ENCODE measurements around the gene AP4B1. TPM values are rescaled to one million over a fixed set of nuclear protein-coding genes. Genes with fewer than 3 reads are reported as not detected.

AP4B1 gene
- total RNA-seq, 4 donors from 2014 or later, result 2.8 to 47.8 (median 18.5) TPM

DNA sequence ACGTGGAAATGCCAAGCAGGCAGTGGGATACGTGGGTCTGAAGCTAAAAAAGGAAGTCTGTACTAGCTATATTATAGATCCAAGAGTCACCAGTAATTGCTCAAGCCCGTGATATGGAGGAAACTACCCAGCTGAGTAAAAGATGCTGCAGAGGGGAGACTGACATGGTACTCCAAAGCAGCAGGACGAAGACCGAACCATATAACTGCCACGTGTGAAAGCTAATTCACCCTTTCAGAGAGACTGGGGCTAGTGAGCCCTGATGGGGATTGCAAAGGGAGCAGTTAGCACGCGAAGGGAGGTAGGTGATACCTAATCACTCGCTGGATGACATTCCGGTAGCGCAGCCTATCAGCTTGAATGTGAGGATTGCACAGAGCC is 316 bp downstream of the AP4B1 start:
- peaks cover 4 to 9% of the 10 kb centered on the region in 2 donors for H3K4me1 ChIP-seq
- no peaks in the 10 kb centered on the region for H3K9me3 ChIP-seq
- H3K4me3 ChIP-seq, result peak overlapping the region; percentile 59 to 95
- TF ChIP-seq, protein P1, sequence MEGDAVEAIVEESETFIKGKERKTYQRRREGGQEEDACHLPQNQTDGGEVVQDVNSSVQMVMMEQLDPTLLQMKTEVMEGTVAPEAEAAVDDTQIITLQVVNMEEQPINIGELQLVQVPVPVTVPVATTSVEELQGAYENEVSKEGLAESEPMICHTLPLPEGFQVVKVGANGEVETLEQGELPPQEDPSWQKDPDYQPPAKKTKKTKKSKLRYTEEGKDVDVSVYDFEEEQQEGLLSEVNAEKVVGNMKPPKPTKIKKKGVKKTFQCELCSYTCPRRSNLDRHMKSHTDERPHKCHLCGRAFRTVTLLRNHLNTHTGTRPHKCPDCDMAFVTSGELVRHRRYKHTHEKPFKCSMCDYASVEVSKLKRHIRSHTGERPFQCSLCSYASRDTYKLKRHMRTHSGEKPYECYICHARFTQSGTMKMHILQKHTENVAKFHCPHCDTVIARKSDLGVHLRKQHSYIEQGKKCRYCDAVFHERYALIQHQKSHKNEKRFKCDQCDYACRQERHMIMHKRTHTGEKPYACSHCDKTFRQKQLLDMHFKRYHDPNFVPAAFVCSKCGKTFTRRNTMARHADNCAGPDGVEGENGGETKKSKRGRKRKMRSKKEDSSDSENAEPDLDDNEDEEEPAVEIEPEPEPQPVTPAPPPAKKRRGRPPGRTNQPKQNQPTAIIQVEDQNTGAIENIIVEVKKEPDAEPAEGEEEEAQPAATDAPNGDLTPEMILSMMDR (IDR thresholded peaks at IDR 0.05), result no peak
- no peak for TF ChIP-seq POLR2A (IDR thresholded peaks at IDR 0.05)
- intact Hi-C loops (cut with DNase I; ENCODE audit: low total_unique reads), result no loop called here
- no peak for DNase-seq
- no peaks in the 10 kb centered on the region for H3K36me3 ChIP-seq
- no peaks in the 10 kb centered on the region for H3K27me3 ChIP-seq
- H3K27ac ChIP-seq, result peak overlapping the region; percentile 88 to 90

DNA sequence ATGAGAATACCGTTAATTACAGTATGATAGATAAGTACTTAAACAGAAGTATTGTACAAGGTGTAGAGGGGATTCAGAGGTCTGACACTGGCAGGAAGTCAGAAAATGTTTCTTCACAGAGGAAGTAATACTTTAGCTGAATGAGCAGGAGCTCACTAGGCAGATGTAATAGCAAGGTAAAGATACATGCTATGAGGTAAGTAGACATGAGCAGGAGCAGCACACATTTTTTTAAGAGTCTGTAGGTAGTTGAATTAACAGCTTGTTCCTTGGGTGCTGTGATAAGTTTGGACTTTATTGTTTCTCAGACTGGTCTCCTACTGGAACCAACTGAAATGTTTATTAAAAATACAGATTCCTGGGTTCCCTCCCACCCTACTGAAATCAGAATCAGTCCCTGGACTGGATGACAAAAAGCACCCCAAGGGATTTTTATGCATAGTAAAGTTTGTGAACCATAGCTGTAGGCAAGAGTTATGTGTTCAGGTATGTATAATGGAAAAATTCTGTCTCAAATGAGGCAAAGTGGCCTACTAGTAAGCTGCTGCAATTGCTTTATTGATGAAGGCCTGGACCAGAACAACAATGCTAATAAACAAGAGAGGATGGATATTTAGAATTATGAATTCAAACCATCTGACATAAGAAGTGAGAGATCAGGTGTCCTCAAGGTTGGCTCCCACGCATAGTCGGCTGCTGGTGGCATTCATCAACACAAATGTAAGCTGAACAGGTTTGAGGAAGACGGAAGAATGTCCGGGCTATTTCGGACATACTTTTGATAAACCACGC is 902 bp downstream of the AP4B1 start:
- Histone ChIP-seq H3K4me1 (peaks cover 4 to 9% of the 10 kb centered on the region in 2 donors), H3K36me3 (no peaks in the 10 kb centered on the region), H3K9me3 (no peaks in the 10 kb centered on the region), H3K27me3 (no peaks in the 10 kb centered on the region), H3K27ac (peak overlapping the region; percentile 88 to 90), H3K4me3 (peak overlapping the region; percentile 59 to 95)
- DNase-seq, result no peak
- TF ChIP-seq, protein P1 (IDR thresholded peaks at IDR 0.05), result no peak
- TF ChIP-seq POLR2A (IDR thresholded peaks at IDR 0.05), result no peak
- intact Hi-C loops (cut with DNase I; ENCODE audit: low total_unique reads), result no loop called here

DNA sequence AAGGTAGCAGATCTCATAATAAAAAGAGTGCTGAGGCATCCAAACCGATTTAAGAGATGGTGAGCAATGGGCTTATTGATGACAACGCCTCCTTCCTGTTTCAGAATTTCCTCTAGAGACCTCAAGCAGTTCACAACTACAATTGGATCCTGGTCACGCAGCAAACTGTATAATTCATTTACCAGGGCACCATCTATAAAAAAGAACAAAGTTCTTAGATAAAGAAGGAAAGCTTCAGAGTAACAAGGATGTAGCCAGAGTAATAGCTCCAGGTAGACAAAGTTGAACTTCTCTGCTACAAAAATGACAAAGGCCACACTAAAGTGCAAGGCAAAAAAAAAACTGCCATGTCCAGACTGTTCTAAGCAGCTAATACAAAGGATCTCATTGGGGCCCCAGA is 3.4 kb downstream of the AP4B1 start:
- Histone ChIP-seq H3K36me3 (no peaks in the 10 kb centered on the region), H3K4me1 (peaks cover 4 to 9% of the 10 kb centered on the region in 2 donors), H3K4me3 (no peak overlapping the region), H3K27me3 (no peaks in the 10 kb centered on the region), H3K9me3 (no peaks in the 10 kb centered on the region), H3K27ac (no peak overlapping the region)
- no peak for DNase-seq
- intact Hi-C loops (cut with DNase I; ENCODE audit: low total_unique reads), result no loop called here
- no peak for TF ChIP-seq POLR2A (IDR thresholded peaks at IDR 0.05)
- TF ChIP-seq, protein P1 (IDR thresholded peaks at IDR 0.05), result no peak

DNA sequence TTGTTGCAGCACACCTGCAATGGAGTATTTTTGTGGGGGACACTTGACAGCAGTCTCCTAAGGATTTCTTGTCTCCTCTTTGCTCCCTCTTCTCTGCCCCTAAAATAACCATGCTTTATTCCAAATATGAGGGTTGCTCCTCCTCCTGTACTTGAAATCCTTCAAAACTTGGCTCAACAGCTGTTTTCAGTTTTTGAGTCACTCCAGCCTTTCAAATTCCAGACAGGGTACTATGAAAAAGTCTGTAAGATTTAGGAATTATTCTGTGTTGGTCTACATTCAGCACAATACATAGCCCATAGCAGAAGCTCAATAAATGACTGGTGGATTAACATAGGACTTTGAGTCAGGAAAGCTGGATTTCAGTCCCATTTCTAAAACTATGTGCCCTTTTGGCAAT is 5.5 kb downstream of the AP4B1 start:
- DNase-seq, result no peak
- Histone ChIP-seq H3K36me3 (no peaks in the 10 kb centered on the region), H3K9me3 (no peaks in the 10 kb centered on the region), H3K27me3 (no peaks in the 10 kb centered on the region), H3K4me3 (no peak overlapping the region), H3K27ac (peak overlapping the region; percentile 4 to 19), H3K4me1 (peaks cover 4 to 9% of the 10 kb centered on the region in 2 donors)
- intact Hi-C loops (cut with DNase I; ENCODE audit: low total_unique reads), result no loop called here
- TF ChIP-seq, protein P1 (IDR thresholded peaks at IDR 0.05), result no peak
- no peak for TF ChIP-seq POLR2A (IDR thresholded peaks at IDR 0.05)

DNA sequence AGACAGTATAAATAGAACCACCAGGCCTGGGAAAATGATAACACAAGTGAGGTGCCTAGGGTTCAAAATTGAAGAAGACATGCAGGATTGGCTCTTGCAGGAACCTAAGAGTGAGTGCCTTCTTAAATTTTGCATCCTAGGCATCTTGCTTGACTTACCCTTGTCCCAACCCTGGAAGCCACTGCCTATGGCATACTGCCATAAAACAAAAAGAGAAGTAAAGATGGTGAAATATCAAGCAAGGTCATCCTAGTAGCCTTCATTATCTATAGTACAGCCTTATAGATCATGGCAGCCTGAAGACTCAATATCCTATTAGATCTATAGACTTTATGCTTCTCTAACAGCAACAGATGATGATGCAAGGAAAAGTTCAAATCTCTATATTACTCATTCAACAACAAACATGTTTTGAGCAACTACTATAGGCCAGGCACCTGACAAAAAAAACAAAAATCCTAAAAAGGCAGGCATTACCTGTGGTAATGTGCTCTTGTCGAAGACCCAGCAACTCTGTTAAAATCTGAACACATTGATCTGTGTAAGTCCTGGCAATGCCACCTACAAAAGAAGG is 6.3 kb downstream of the AP4B1 start:
- peaks cover 2% of the 10 kb centered on the region in 2 donors for H3K4me1 ChIP-seq
- H3K36me3 ChIP-seq, result no peaks in the 10 kb centered on the region
- no peaks in the 10 kb centered on the region for H3K9me3 ChIP-seq
- TF ChIP-seq POLR2A (IDR thresholded peaks at IDR 0.05), result no peak
- TF ChIP-seq, protein P1 (IDR thresholded peaks at IDR 0.05), result no peak
- no peak for DNase-seq
- no peaks in the 10 kb centered on the region for H3K27me3 ChIP-seq
- intact Hi-C loops (cut with DNase I; ENCODE audit: low total_unique reads), result no loop called here
- no peak overlapping the region for H3K4me3 ChIP-seq
- no peak overlapping the region for H3K27ac ChIP-seq
